ENCODE results near the gene OSBPL6. TPM values are rescaled to one million over a fixed set of nuclear protein-coding genes. Genes with fewer than 3 reads are reported as not detected.

OSBPL6 gene
- total and polyA plus RNA-seq, 2 of the 13 experiments (the other 11 are each of a cell fraction or from before 2014, with no cell fraction given): 0.03 to 0.11 TPM

DNA sequence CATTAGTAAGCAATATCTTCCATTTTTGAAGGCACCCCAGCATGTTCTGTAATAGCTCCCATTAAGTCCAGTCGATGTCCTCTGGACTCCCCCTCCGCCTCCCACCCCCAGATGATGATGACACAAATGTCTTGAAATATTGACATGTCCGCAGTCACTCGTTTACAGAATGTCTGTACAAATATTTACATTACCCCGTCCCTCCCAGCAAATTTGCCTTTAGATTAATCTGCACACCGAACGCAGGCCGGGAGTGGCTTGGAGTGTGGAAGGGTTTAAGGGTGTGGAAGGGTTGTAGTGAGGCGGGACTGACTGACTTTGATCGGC, 853 bp upstream of the OSBPL6 start (continued):
- TF ChIP-seq ZNF609 (CRISPR knock-in tag; IDR thresholded peaks at IDR 0.05; ENCODE audit: borderline replicate concordance) (peak; percentile 100), ZNF441 (CRISPR knock-in tag; IDR thresholded peaks at IDR 0.05; ENCODE audit: borderline replicate concordance) (no peak), ZNF772 (CRISPR knock-in tag; IDR thresholded peaks at IDR 0.05) (0 out of 2 replicates have a peak, but pooled peaks have one; percentile 54), FOXK2 (IDR thresholded peaks at IDR 0.05) (no peak), CEBPB (IDR thresholded peaks at IDR 0.05; ENCODE audit: borderline replicate concordance, low read depth, low read length) (peak; percentile 63; the same call in 1 of the 2 replicates), GFI1 (CRISPR knock-in tag; IDR thresholded peaks at IDR 0.05; ENCODE audit: borderline replicate concordance) (peak; percentile 91), ZSCAN9 (CRISPR knock-in tag; IDR thresholded peaks at IDR 0.05; ENCODE audit: borderline replicate concordance) (peak; percentile 71; the same call in 1 of the 2 replicates), TBX3 (IDR thresholded peaks at IDR 0.05; ENCODE audit: borderline replicate concordance) (peak; percentile 95), SALL1 (CRISPR knock-in tag; IDR thresholded peaks at IDR 0.05) (peak; percentile 91), ZNF20 (CRISPR knock-in tag; IDR thresholded peaks at IDR 0.05) (no peak), ZNF792 (CRISPR knock-in tag; IDR thresholded peaks at IDR 0.05) (no peak), ARNT2 (CRISPR knock-in tag; IDR thresholded peaks at IDR 0.05; ENCODE audit: low read depth) (no peak), NR2F1 (CRISPR knock-in tag; IDR thresholded peaks at IDR 0.05) (peak; percentile 15 to 33; a peak in 2 of 4 replicates), SKI (IDR thresholded peaks at IDR 0.05; ENCODE audit: partially characterized antibody) (peak; percentile 93), TOPORS (CRISPR knock-in tag; IDR thresholded peaks at IDR 0.05) (0 out of 2 replicates have a peak, but pooled peaks have one; percentile 55), ZNF232 (CRISPR knock-in tag; IDR thresholded peaks at IDR 0.05; ENCODE audit: borderline replicate concordance) (0 out of 2 replicates have a peak, but pooled peaks have one; percentile 38), ZNF557 (CRISPR knock-in tag; IDR thresholded peaks at IDR 0.05) (peak; percentile 52; the same call in 1 of the 2 replicates), ZMYM4 (CRISPR knock-in tag; IDR thresholded peaks at IDR 0.05) (peak; percentile 72; the same call in 1 of the 2 replicates), NCOA1 (CRISPR knock-in tag; IDR thresholded peaks at IDR 0.05) (0 out of 2 replicates have a peak, but pooled peaks have one; percentile 86), PCBP2 (optimal IDR thresholded peaks at IDR 0.05; ENCODE audit: low read depth, low read length, poor library complexity, severe bottlenecking) (no peak)
- TF ChIP-seq, protein P1, sequence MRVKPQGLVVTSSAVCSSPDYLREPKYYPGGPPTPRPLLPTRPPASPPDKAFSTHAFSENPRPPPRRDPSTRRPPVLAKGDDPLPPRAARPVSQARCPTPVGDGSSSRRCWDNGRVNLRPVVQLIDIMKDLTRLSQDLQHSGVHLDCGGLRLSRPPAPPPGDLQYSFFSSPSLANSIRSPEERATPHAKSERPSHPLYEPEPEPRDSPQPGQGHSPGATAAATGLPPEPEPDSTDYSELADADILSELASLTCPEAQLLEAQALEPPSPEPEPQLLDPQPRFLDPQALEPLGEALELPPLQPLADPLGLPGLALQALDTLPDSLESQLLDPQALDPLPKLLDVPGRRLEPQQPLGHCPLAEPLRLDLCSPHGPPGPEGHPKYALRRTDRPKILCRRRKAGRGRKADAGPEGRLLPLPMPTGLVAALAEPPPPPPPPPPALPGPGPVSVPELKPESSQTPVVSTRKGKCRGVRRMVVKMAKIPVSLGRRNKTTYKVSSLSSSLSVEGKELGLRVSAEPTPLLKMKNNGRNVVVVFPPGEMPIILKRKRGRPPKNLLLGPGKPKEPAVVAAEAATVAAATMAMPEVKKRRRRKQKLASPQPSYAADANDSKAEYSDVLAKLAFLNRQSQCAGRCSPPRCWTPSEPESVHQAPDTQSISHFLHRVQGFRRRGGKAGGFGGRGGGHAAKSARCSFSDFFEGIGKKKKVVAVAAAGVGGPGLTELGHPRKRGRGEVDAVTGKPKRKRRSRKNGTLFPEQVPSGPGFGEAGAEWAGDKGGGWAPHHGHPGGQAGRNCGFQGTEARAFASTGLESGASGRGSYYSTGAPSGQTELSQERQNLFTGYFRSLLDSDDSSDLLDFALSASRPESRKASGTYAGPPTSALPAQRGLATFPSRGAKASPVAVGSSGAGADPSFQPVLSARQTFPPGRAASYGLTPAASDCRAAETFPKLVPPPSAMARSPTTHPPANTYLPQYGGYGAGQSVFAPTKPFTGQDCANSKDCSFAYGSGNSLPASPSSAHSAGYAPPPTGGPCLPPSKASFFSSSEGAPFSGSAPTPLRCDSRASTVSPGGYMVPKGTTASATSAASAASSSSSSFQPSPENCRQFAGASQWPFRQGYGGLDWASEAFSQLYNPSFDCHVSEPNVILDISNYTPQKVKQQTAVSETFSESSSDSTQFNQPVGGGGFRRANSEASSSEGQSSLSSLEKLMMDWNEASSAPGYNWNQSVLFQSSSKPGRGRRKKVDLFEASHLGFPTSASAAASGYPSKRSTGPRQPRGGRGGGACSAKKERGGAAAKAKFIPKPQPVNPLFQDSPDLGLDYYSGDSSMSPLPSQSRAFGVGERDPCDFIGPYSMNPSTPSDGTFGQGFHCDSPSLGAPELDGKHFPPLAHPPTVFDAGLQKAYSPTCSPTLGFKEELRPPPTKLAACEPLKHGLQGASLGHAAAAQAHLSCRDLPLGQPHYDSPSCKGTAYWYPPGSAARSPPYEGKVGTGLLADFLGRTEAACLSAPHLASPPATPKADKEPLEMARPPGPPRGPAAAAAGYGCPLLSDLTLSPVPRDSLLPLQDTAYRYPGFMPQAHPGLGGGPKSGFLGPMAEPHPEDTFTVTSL (CRISPR knock-in tag; IDR thresholded peaks at IDR 0.05; ENCODE audit: borderline replicate concordance): peak; percentile 79; the same call in 1 of the 2 replicates
